HCT116 (cell line): ENCODE results near the gene C13orf46. TPM values are rescaled to one million over a fixed set of nuclear protein-coding genes. Genes with fewer than 3 reads are reported as not detected.

Experiments
- ATAC-seq: fragments of 200-7000 bp; cut with Tn5 transposase; 2 replicates; pipeline ENCODE4 v1.9.1; 2020; ENCODE audit warnings: mild to moderate bottlenecking, moderate library complexity
- BruUV-seq: library from RNA; stranded (reverse); fragments of 400-500 nt; replicated peaks from 2 replicates; lab custom pipeline; 2021; lab: Mats Ljungman, UMichigan
- CTCF ChIA-PET: fragments of 300-600 bp; sonication (Branson Sonifier 250); formaldehyde crosslinking; loops from one replicate; lab custom pipeline; 2021; ENCODE audit warnings: antibody characterized with exemption; lab: Charles Lee
- POLR2A ChIA-PET: fragments of 300-600, 350-600 bp; sonication (Branson Sonifier 250); formaldehyde crosslinking; loops from one replicate; lab custom pipeline; 2021; ENCODE audit warnings: antibody characterized with exemption; lab: Charles Lee
- RAD21 ChIA-PET, 2 experiments: fragments of 300-600 bp; sonication (Branson Sonifier 250); formaldehyde crosslinking; loops; one replicate each; lab custom pipeline; 2023; ENCODE audit warnings: low total read pairs in 2 of 2; ENCODE audit not compliant: uncharacterized antibody in 2 of 2, unreplicated experiment in 2 of 2, low non-redundant PET in 1 of 2; lab: Charles Lee
- DNase-seq: peaks from one replicate; pipeline ENCODE4 v3.0.0-alpha.2; 2010; ENCODE audit warnings: low read depth, low spot score
- H2AFZ ChIP-seq: fragments of 200-600 bp; shearing (Covaris generic), sonication (generic); 2 replicates; pipeline ENCODE4 v1.6.1; 2017; ENCODE audit warnings: low read depth, mixed run types, mixed read lengths, antibody characterized with exemption, low read length; ENCODE audit not compliant: poor library complexity, severe bottlenecking
- H3K27ac ChIP-seq: 2 replicates; pipeline ENCODE4 v1.5.1; 2012; ENCODE audit warnings: low read depth, low read length
- H3K27me3 ChIP-seq: fragments of 200-600 bp; sonication (generic); 2 replicates; pipeline ENCODE4 v1.6.1; 2016; ENCODE audit warnings: mixed run types, low read length, mixed read lengths; ENCODE audit not compliant: insufficient read depth
- H3K36me3 ChIP-seq, 2 experiments: fragments of 200-500 bp in 1 of 2; fragments of 200-600 bp in 1 of 2; sonication (Bioruptor generic) in 1 of 2; sonication (generic) in 1 of 2; 2 replicates each; pipeline versions ENCODE4 v1.5.1 to v1.6.1; 2014 to 2016; ENCODE audit warnings: low read length in 2 of 2, inconsistent platforms in 1 of 2, mixed read lengths in 1 of 2, mixed run types in 1 of 2; ENCODE audit not compliant: insufficient read depth in 2 of 2, control insufficient read depth in 1 of 2
- H3K4me1 ChIP-seq, 2 experiments: fragments of 200-600 bp in 1 of 2; sonication (generic) in 1 of 2; 2 replicates each; pipeline versions ENCODE4 v1.5.1 to v1.6.1; 2012 to 2017; ENCODE audit warnings: low read length in 2 of 2, inconsistent platforms in 1 of 2, mild to moderate bottlenecking in 1 of 2, mixed read lengths in 1 of 2, mixed run types in 1 of 2, moderate library complexity in 1 of 2; ENCODE audit not compliant: insufficient read depth in 2 of 2, control insufficient read depth in 1 of 2
- H3K4me2 ChIP-seq: fragments of 200-600 bp; sonication (generic); 2 replicates; pipeline ENCODE4 v1.6.1; 2017; ENCODE audit warnings: mixed run types, low read length, mixed read lengths
- H3K4me3 ChIP-seq, 2 experiments: fragments of 200-600 bp in 1 of 2; sonication (generic) in 1 of 2; replicated peaks in 1 of 2; 2 replicates each; pipeline ENCODE4 v1.5.1; 2011 to 2016; ENCODE audit warnings: low read length in 2 of 2, control low read depth in 1 of 2, low read depth in 1 of 2, mild to moderate bottlenecking in 1 of 2, mixed read lengths in 1 of 2, mixed run types in 1 of 2
- H3K79me2 ChIP-seq: fragments of 200-600 bp; sonication (generic); 2 replicates; pipeline ENCODE4 v1.6.1; 2017; ENCODE audit warnings: mild to moderate bottlenecking, mixed run types, low read length, moderate library complexity, mixed read lengths; ENCODE audit not compliant: insufficient read depth
- H3K9ac ChIP-seq: fragments of 200-600 bp; sonication (generic); 2 replicates; pipeline ENCODE4 v1.6.1; 2016; ENCODE audit warnings: low read length, mixed read lengths
- H3K9me2 ChIP-seq: fragments of 200-600 bp; sonication (generic), shearing (Covaris generic); 2 replicates; pipeline ENCODE4 v1.6.1; 2017; ENCODE audit warnings: mixed run types, mild to moderate bottlenecking, moderate library complexity; ENCODE audit not compliant: insufficient read depth
- H3K9me3 ChIP-seq, 2 experiments: fragments of 200-500 bp in 1 of 2; fragments of 200-600 bp in 1 of 2; sonication (Bioruptor generic) in 1 of 2; sonication (generic) in 1 of 2; 2 replicates each; pipeline ENCODE4 v1.6.1; 2014 to 2017; ENCODE audit warnings: low read length in 2 of 2, mixed read lengths in 2 of 2, inconsistent platforms in 1 of 2, low read depth in 1 of 2, mild to moderate bottlenecking in 1 of 2, mixed run types in 1 of 2, moderate library complexity in 1 of 2; ENCODE audit not compliant: control insufficient read depth in 1 of 2, insufficient read depth in 1 of 2
- H4K20me1 ChIP-seq: fragments of 200-600 bp; sonication (generic), shearing (Covaris generic); 2 replicates; pipeline ENCODE4 v1.6.1; 2017; ENCODE audit warnings: mixed run types, mild to moderate bottlenecking, moderate library complexity; ENCODE audit not compliant: insufficient read depth
- CBX3 ChIP-seq: IDR thresholded peaks from 2 replicates; pipeline ENCODE4 v1.6.1; 2012; ENCODE audit warnings: low read depth
- CEBPB ChIP-seq: IDR thresholded peaks from 2 replicates; pipeline ENCODE4 v1.6.1; 2012; ENCODE audit warnings: low read depth
- EGR1 ChIP-seq: IDR thresholded peaks from 2 replicates; pipeline ENCODE4 v1.6.1; 2012; ENCODE audit warnings: low read depth
- ELF1 ChIP-seq: IDR thresholded peaks from 2 replicates; pipeline ENCODE4 v1.6.1; 2012; ENCODE audit warnings: low read depth, borderline replicate concordance
- EZH2 ChIP-seq: fragments of 200-600 bp; sonication (generic); IDR thresholded peaks from 2 replicates; pipeline ENCODE4 v1.6.1; 2017; ENCODE audit warnings: antibody characterized with exemption, mixed run types
- EZH2phosphoT487 ChIP-seq: fragments of 200-600 bp; IDR thresholded peaks from 2 replicates; pipeline ENCODE4 v1.6.1; 2018; ENCODE audit warnings: antibody characterized with exemption, borderline replicate concordance
- JUND ChIP-seq: IDR thresholded peaks from 2 replicates; pipeline ENCODE4 v1.6.1; 2012
- POLR2A ChIP-seq: IDR thresholded peaks from 2 replicates; pipeline ENCODE4 v1.7.0; 2011; ENCODE audit warnings: borderline replicate concordance; ENCODE audit not compliant: insufficient read depth, insufficient read length; ENCODE audit errors: extremely low read depth
- POLR2AphosphoS5 ChIP-seq: IDR thresholded peaks from 2 replicates; pipeline ENCODE4 v1.6.1; 2011; ENCODE audit warnings: mild to moderate bottlenecking, low read depth, low read length, moderate library complexity
- SP1 ChIP-seq: IDR thresholded peaks from 2 replicates; pipeline ENCODE4 v1.6.1; 2012; ENCODE audit warnings: low read depth
- SRF ChIP-seq: IDR thresholded peaks from 2 replicates; pipeline ENCODE4 v1.6.1; 2012; ENCODE audit warnings: low read depth
- TCF7L2 ChIP-seq: IDR thresholded peaks from 2 replicates; pipeline ENCODE4 v1.7.0; 2011; ENCODE audit warnings: borderline replicate concordance, inconsistent platforms; ENCODE audit not compliant: insufficient read depth, insufficient read length; ENCODE audit errors: extremely low read depth
- YY1 ChIP-seq: IDR thresholded peaks from 2 replicates; pipeline ENCODE4 v1.6.1; 2011; ENCODE audit warnings: low read length, low read depth, moderate library complexity, mild to moderate bottlenecking; ENCODE audit not compliant: insufficient replicate concordance; ENCODE audit errors: extremely low read depth
- ZFX ChIP-seq: fragments of 450-650 bp; IDR thresholded peaks from 2 replicates; pipeline ENCODE4 v1.6.1; 2017
- ZNF274 ChIP-seq: fragments of 200-500 bp; sonication (Bioruptor generic); IDR thresholded peaks from 2 replicates; pipeline ENCODE4 v1.6.1; 2014; ENCODE audit warnings: mild to moderate bottlenecking, low read depth, low read length, inconsistent platforms
- intact Hi-C: fragments of 100-400 bp; cut with micrococcal nuclease; formaldehyde crosslinking; loops from 2 replicates; pipeline ENCODE4 v1.10.0; 2022
- total RNA-seq: library from RNA; stranded (reverse); gene quantifications from one replicate; pipeline ENCODE4 v1.2.1, GENCODE V29; 2021; ENCODE audit not compliant: unreplicated experiment
- TF ChIP-seq, protein P1 (sequence below): IDR thresholded peaks from 2 replicates; pipeline ENCODE4 v1.6.1; 2012
- TF ChIP-seq, protein P2 (sequence below): IDR thresholded peaks from 2 replicates; pipeline ENCODE4 v1.6.1; 2012
- TF ChIP-seq, protein P3 (sequence below): IDR thresholded peaks from 2 replicates; pipeline ENCODE4 v1.6.1; 2012; ENCODE audit warnings: low read depth

Gene C13orf46
- total RNA-seq, 1 experiment from 2014 or later: 0.93 TPM

DNA sequence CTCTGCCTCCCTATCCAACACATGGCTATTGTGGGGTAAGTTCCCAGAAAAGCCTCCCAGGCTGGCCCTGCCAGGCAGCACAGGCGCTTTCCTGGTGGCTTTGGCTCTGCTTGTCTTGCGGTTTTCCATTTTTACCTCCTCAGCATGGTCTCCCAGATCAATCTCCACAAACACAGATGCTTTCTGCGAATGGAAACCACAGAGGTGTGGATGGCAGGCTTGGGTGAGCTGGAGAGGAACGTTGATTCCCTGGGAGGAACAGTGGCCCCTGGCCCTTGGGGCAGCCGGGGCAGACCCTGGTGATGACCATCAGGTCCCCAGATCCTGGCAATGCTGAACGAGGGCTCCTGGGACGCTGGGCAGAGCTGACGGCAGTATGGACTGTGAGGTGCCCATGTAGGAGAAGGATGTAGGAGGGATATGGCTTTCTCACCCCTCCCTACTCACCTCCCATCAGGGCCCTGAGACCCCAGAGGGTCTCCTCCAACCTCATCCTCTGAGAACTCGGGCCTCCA lies 6.6 kb downstream of the C13orf46 start:
- Histone ChIP-seq H3K4me2 (no peak overlapping the region), H3K27ac (no peak overlapping the region), H3K9me3 (no peaks in the 10 kb centered on the region), H3K79me2 (no peaks in the 10 kb centered on the region), H3K4me1 (no peaks in the 10 kb centered on the region), H4K20me1 (no peaks in the 10 kb centered on the region), H2AFZ (no peak overlapping the region), H3K27me3 (no peaks in the 10 kb centered on the region), H3K4me3 (no peak overlapping the region), H3K9ac (no peak overlapping the region), H3K36me3 (no peaks in the 10 kb centered on the region), H3K9me2 (no peaks in the 10 kb centered on the region)
- BruUV-seq: no TSS peak
- DNase-seq (no peak), ATAC-seq (no peak)
- ChIA-PET CTCF (no interaction called here), RAD21 (no interaction called here), POLR2A (no interaction called here)
- TF ChIP-seq POLR2A: no peak
- intact Hi-C loops: no loop called here

DNA sequence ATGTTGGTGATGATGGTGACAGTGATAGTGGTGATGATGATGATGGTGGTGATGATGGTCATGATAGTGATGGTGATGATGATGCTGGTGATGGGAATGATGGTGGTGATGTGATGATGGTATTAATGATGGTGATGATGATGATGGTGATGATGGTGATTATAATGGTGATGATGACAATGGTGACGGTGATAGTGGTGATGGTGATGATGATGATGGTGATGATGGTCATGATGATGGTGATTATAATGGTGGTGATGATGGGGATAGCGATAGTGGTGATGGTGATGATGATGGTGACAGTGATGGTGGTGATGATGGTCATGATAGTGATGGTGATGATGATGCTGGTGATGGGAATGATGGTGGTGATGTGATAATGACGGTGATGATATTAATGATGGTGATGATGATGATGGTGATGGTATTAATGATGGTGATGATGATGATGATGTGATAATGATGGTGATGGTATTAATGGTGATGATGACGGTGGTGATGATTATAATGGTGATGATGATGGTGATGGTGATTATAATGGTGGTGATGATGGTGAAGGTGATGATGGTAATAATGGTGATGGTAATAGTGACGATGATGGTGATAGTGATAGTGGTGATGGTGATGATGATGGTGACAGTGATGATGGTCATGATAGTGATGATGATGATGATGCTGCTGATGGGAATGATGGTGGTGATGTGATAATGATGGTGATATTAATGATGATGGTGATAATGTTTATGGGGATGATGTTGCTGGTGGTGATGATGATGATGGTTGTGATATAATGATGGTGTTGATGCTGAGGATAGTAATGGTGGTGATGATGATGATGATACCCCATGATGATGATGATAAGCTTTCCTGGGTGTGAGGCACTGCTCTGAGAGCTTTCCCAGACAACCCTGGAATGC lies 7.7 kb downstream of the C13orf46 start:
- Histone ChIP-seq H3K9me3 (0 out of 4 replicates have a peak, but pooled peaks cover 0 to under 1% of the 10 kb centered on the region in 2 experiments), H3K4me1 (no peaks in the 10 kb centered on the region), H3K9me2 (no peaks in the 10 kb centered on the region), H3K27ac (no peak overlapping the region), H3K9ac (no peak overlapping the region), H3K27me3 (no peaks in the 10 kb centered on the region), H3K36me3 (no peaks in the 10 kb centered on the region), H4K20me1 (no peaks in the 10 kb centered on the region), H3K4me3 (no peak overlapping the region), H2AFZ (no peak overlapping the region), H3K79me2 (no peaks in the 10 kb centered on the region), H3K4me2 (no peak overlapping the region)
- RAD21 ChIA-PET: no interaction called here
- no TSS peak for BruUV-seq
- CTCF ChIA-PET: no interaction called here
- intact Hi-C loops: no loop called here
- no peak for DNase-seq
- POLR2A ChIA-PET: no interaction called here
- ATAC-seq: no peak
- TF ChIP-seq CBX3: no peak
- TF ChIP-seq, protein P1, sequence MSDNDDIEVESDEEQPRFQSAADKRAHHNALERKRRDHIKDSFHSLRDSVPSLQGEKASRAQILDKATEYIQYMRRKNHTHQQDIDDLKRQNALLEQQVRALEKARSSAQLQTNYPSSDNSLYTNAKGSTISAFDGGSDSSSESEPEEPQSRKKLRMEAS: no peak
- TF ChIP-seq, protein P2, sequence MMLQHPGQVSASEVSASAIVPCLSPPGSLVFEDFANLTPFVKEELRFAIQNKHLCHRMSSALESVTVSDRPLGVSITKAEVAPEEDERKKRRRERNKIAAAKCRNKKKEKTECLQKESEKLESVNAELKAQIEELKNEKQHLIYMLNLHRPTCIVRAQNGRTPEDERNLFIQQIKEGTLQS: no peak
- no peak for TF ChIP-seq YY1
- TF ChIP-seq, protein P3, sequence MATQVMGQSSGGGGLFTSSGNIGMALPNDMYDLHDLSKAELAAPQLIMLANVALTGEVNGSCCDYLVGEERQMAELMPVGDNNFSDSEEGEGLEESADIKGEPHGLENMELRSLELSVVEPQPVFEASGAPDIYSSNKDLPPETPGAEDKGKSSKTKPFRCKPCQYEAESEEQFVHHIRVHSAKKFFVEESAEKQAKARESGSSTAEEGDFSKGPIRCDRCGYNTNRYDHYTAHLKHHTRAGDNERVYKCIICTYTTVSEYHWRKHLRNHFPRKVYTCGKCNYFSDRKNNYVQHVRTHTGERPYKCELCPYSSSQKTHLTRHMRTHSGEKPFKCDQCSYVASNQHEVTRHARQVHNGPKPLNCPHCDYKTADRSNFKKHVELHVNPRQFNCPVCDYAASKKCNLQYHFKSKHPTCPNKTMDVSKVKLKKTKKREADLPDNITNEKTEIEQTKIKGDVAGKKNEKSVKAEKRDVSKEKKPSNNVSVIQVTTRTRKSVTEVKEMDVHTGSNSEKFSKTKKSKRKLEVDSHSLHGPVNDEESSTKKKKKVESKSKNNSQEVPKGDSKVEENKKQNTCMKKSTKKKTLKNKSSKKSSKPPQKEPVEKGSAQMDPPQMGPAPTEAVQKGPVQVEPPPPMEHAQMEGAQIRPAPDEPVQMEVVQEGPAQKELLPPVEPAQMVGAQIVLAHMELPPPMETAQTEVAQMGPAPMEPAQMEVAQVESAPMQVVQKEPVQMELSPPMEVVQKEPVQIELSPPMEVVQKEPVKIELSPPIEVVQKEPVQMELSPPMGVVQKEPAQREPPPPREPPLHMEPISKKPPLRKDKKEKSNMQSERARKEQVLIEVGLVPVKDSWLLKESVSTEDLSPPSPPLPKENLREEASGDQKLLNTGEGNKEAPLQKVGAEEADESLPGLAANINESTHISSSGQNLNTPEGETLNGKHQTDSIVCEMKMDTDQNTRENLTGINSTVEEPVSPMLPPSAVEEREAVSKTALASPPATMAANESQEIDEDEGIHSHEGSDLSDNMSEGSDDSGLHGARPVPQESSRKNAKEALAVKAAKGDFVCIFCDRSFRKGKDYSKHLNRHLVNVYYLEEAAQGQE: no peak
- TF ChIP-seq TCF7L2: no peak
- TF ChIP-seq ZFX: no peak
- TF ChIP-seq CEBPB: no peak
- no peak for TF ChIP-seq EZH2
- no peak for TF ChIP-seq JUND
- no peak for TF ChIP-seq SRF
- no peak for TF ChIP-seq EZH2phosphoT487
- TF ChIP-seq SP1: no peak
- TF ChIP-seq ZNF274: no peak
- TF ChIP-seq EGR1: no peak
- TF ChIP-seq ELF1: no peak
- TF ChIP-seq POLR2AphosphoS5: no peak
